Measurements from ENCODE around the gene IGHMBP2. TPM values are rescaled to one million over a fixed set of nuclear protein-coding genes. Genes with fewer than 3 reads are reported as not detected.
"Not testable (repeated sequence)": the region's sequence is repeated elsewhere in the genome, so short reads cannot be mapped to it uniquely, and the experiment has no call there.

The IGHMBP2 gene
- total RNA-seq, 4 donors from 2014 or later: 22.9 to 55.0 (median 30.3) TPM

DNA sequence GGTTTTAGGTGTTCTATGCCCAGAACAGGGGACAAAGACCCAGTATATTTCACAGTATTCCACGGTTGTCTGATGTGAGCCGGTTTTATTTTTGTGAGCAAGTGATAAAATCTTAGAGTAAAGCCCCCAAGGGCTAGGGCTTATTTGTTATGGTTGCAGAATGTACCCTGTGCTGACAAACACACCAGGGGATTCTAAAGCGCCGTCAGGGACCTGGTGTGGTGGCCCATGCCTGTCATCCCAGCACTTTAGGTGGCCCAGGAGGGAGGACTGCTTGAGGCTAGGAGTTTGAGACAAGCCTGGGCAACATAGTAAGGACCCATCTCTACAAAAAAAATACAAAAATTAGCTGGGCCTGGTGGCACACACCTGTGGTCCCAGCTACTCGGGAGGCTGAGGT, 22.8 kb upstream of the IGHMBP2 start:
- no peak for DNase-seq (ENCODE audit: low spot score in 2 of 2)
- H3K4me3 ChIP-seq: no peak overlapping the region
- TF ChIP-seq POLR2A (IDR thresholded peaks at IDR 0.05): no peak
- TF ChIP-seq POLR2AphosphoS5 (IDR thresholded peaks at IDR 0.05): no peak
- no peak for TF ChIP-seq EP300 (IDR thresholded peaks at IDR 0.05)
- TF ChIP-seq, protein P1, sequence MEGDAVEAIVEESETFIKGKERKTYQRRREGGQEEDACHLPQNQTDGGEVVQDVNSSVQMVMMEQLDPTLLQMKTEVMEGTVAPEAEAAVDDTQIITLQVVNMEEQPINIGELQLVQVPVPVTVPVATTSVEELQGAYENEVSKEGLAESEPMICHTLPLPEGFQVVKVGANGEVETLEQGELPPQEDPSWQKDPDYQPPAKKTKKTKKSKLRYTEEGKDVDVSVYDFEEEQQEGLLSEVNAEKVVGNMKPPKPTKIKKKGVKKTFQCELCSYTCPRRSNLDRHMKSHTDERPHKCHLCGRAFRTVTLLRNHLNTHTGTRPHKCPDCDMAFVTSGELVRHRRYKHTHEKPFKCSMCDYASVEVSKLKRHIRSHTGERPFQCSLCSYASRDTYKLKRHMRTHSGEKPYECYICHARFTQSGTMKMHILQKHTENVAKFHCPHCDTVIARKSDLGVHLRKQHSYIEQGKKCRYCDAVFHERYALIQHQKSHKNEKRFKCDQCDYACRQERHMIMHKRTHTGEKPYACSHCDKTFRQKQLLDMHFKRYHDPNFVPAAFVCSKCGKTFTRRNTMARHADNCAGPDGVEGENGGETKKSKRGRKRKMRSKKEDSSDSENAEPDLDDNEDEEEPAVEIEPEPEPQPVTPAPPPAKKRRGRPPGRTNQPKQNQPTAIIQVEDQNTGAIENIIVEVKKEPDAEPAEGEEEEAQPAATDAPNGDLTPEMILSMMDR (IDR thresholded peaks at IDR 0.05): no peak
- no peaks in the 10 kb centered on the region for H3K4me1 ChIP-seq
- WGBS: 92% methylated on average over 5 of the region's 5 CpGs
- no peaks in the 10 kb centered on the region for H3K9me3 ChIP-seq
- H3K27ac ChIP-seq: no peak overlapping the region
- no peaks in the 10 kb centered on the region for H3K27me3 ChIP-seq
- no peaks in the 10 kb centered on the region for H3K36me3 ChIP-seq

DNA sequence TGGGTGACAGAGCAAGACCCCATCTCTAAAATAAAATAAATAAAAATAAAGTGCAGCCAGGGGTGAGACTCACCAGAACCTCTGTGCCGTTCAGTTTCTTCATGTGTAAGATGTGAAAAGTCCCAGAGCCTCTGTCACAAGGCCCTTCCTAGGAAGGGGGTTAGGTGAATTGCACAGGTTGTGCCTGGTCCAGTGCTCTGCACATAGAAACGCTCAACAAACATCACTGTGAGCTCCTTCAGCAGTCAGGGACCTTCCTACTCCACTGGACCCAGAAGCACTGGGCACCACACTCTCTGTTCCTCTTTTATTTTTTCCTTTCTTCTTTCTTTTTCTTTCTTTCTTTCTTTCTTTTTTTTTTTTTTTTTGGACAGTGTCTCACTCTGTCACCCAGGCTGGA, 22.4 kb upstream of the IGHMBP2 start:
- 95% methylated on average over 2 of the region's 2 CpGs for WGBS
- DNase-seq (ENCODE audit: low spot score in 2 of 2): no peak
- H3K27me3 ChIP-seq: no peaks in the 10 kb centered on the region
- no peaks in the 10 kb centered on the region for H3K9me3 ChIP-seq
- no peaks in the 10 kb centered on the region for H3K36me3 ChIP-seq
- no peak for TF ChIP-seq POLR2A (IDR thresholded peaks at IDR 0.05)
- no peak for TF ChIP-seq EP300 (IDR thresholded peaks at IDR 0.05)
- TF ChIP-seq, protein P1 (IDR thresholded peaks at IDR 0.05): no peak
- TF ChIP-seq POLR2AphosphoS5 (IDR thresholded peaks at IDR 0.05): no peak
- H3K4me1 ChIP-seq: no peaks in the 10 kb centered on the region
- no peak overlapping the region for H3K27ac ChIP-seq
- no peak overlapping the region for H3K4me3 ChIP-seq

DNA sequence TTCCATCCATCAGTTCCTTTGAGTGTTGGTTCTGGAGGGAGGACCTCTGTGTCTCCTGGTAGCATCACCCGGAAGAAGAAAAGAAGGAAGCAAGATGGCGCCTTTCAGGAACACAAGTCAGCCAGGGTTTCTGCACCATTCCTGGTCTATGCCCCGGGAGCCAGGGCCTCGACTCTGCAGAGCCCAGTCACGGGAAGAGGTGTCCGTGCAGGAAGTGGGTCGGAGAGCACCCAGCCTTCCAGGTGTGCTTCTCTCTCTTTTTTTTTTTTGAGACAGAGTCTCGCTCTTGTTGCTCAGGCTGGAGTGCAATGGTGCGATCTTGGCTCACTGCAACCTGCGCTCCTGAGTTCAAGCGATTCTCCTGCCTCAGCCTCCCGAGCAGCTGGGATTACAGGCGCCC, 21.3 kb upstream of the IGHMBP2 start:
- no peaks in the 10 kb centered on the region for H3K4me1 ChIP-seq
- H3K36me3 ChIP-seq: no peaks in the 10 kb centered on the region
- no peak for DNase-seq (ENCODE audit: low spot score in 2 of 2)
- no peak overlapping the region for H3K4me3 ChIP-seq
- H3K27me3 ChIP-seq: no peaks in the 10 kb centered on the region
- no peaks in the 10 kb centered on the region for H3K9me3 ChIP-seq
- no peak for TF ChIP-seq EP300 (IDR thresholded peaks at IDR 0.05)
- no peak for TF ChIP-seq POLR2A (IDR thresholded peaks at IDR 0.05)
- TF ChIP-seq, protein P1 (IDR thresholded peaks at IDR 0.05): no peak
- no peak for TF ChIP-seq POLR2AphosphoS5 (IDR thresholded peaks at IDR 0.05)
- 96% methylated on average over 13 of the region's 13 CpGs for WGBS
- H3K27ac ChIP-seq: no peak overlapping the region

DNA sequence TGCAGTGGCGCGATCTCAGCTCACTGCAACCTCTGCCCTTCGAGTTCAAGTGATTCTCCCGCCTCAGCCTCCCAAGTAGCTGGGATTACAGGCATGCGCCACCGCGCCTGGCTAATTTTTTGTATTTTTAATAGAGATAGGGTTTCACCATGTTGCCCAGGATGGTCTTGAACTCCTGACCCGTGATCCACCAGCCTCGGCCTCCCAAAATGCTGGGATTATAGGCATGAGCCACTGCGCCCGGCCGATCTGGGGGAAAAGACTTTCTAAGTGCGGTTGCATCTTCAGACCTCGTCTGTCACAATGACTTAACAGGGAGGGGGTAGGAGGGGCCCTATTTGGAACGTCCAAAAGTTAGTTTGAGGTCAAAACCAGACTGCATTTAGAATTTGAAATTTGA, 18.9 kb upstream of the IGHMBP2 start:
- H3K4me1 ChIP-seq; H3K4me3 ChIP-seq; H3K36me3 ChIP-seq; H3K27ac ChIP-seq; H3K27me3 ChIP-seq; H3K9me3 ChIP-seq; DNase-seq (ENCODE audit: low spot score in 2 of 2): not testable (repeated sequence)
- WGBS: 98% methylated on average over 15 of the region's 15 CpGs

DNA sequence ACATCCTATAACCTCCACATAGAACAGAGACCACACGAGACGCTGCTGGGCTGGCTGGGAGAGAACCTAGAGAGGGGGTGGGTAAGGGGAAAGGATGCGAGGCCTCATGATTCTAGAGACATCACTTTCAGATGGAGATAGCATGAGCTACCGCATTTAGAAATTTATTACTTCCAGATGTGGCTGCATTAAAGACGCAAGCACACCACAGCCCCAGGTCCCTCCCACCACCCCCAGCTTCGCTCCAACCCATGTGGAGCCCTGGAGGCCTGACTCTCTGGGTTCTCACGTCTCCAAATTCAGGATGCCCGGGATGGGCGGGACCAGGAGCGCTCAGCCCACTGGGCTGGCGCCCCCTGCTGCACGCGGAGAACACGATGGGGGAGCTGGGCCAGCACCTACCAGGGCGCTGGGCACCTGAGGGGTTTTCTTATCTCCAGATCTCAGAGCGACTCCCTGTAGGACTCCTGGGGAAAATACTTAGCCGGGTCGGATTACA, 13.7 kb upstream of the IGHMBP2 start:
- H3K27ac ChIP-seq: peak overlapping the region; percentile 77
- H3K36me3 ChIP-seq: peaks cover 39% of the 10 kb centered on the region
- DNase-seq (ENCODE audit: low spot score in 2 of 2): peak in 1 of 2 donors; percentile 77
- TF ChIP-seq, protein P1 (IDR thresholded peaks at IDR 0.05): peak; percentile 9 to 54
- TF ChIP-seq POLR2A (IDR thresholded peaks at IDR 0.05): no peak
- H3K9me3 ChIP-seq: no peaks in the 10 kb centered on the region
- peaks cover 21% of the 10 kb centered on the region for H3K4me1 ChIP-seq
- H3K27me3 ChIP-seq: no peaks in the 10 kb centered on the region
- no peak overlapping the region for H3K4me3 ChIP-seq
- 48% methylated on average over 15 of the region's 18 CpGs for WGBS

Data from suprapubic skin (tissue), 4 donors.